HAP-1 (cell line): ENCODE measurements around the gene TRMT61A.

Experiments used
- DNase-seq, 2 experiments: peaks; one replicate each; pipeline ENCODE4 v3.0.0-alpha.2; 2016 to 2020; ENCODE audit warnings: low spot score in 2 of 2
- H3K27me3 ChIP-seq: fragments of 250-450 bp; sonication (Bioruptor Pico); 2 replicates; pipeline ENCODE4 v1.5.1; 2020; ENCODE audit warnings: low read depth, mild to moderate bottlenecking, moderate library complexity
- H3K36me3 ChIP-seq: fragments of 250-450 bp; sonication (Bioruptor Pico); replicated peaks from 2 replicates; pipeline ENCODE4 v1.5.1; 2020; ENCODE audit warnings: mild to moderate bottlenecking
- H3K4me1 ChIP-seq: fragments of 250-450 bp; sonication (Bioruptor Pico); 2 replicates; pipeline ENCODE4 v1.5.1; 2020; ENCODE audit warnings: mild to moderate bottlenecking
- H3K4me3 ChIP-seq: fragments of 250-450 bp; sonication (Bioruptor Pico); 2 replicates; pipeline ENCODE4 v1.5.1; 2020; ENCODE audit warnings: mild to moderate bottlenecking, moderate library complexity
- H3K9me3 ChIP-seq: fragments of 250-450 bp; sonication (Bioruptor Pico); 2 replicates; pipeline ENCODE4 v1.5.1; 2020; ENCODE audit warnings: mild to moderate bottlenecking, moderate library complexity
- in situ Hi-C: fragments of 300-500 bp; cut with MboI; formaldehyde crosslinking; loops from 3 replicates; pipeline ENCODE4 v1.14.3; 2020; ENCODE audit warnings: low sequenced_read_pairs, inconsistent platforms, mixed read lengths

The TRMT61A gene

DNA sequence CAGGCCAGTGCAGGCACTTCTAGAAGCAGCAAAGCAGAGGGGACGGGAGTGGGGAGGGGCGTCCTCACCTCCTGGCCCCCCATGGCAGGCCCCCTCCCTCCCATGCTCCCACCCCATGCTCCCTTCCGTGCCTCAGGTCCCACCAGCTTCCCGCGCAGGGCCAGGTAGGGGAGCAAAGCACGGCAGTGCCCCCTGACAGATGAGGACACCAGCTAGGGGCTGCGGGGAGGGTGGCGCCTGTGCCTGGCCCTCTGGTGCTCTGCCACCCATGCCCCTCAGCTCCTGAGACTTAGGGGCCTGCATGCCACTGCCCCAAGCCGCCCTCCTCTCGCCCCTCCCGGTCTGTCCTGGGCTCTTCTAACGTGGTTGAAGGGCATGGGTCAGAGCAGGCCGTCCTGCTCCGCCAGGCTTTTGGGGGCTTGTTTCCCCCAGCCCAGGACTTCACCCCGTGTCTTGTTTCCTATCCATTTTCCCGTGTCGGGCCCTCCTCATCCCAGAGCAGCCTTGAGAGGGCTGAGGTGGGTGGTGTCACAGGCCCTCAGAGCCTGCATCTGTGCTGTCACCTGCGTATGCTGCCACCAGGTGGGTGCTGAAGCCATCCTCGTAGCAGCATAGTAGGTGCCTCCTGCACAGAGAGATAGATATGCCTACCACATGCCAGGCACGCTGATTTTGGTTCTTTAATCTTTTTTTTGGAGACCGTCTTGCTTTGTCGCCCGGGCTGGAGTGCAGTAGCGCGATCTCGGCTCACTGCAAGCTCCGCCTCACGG is 10.2 kb downstream of the TRMT61A start:
- in situ Hi-C loops, result no loop called here
- Histone ChIP-seq H3K4me1 (peaks cover 16% of the 10 kb centered on the region), H3K36me3 (no peaks in the 10 kb centered on the region; the same call in none of the 2 replicates), H3K27me3 (no peaks in the 10 kb centered on the region), H3K9me3 (no peaks in the 10 kb centered on the region), H3K4me3 (no peak overlapping the region)
- DNase-seq, result no peak

DNA sequence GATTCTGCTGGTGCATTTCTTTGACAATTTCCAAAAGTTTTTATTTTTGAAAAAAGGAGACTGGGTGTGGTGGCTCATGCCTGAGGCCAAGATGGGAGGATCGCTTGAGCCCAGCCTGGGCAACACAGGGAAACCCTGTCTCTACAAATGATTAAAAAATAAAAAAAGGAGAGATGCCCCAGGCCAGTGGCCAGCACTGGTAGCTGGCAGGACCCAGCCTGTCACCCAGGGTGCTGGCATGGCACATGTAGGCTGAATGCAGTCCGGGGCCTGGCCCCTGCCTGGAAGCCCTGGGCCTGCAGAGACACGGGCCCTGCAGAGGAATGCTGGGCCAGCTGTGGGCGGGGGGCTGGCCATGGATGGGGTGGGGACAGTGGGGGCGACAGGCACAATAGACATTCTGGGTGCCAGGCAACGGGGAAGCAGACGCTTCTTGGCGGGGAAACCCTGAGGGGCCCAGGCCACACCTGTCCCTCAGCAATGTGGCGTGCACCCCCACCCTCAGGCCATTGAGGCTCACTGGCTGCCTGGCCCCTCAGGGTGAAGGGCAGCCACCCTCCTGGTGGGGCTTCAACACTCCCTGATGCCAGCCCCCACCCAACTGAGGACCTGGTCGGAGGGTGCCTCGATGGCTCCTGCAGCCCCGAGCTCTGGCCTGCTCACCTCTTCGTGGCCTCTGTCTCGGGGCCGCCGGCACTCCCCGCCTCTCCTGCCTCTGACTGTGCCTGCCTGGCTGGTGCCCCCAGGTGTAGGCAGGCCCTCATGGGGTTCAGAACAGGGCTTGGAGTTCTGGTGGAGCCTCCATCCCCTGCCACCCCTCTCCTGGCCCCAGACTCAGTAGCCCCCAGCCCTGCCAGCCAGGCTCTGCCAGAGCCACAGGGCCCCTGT is 12.1 kb downstream of the TRMT61A start:
- no peaks in the 10 kb centered on the region for H3K27me3 ChIP-seq
- no peak for DNase-seq
- H3K36me3 ChIP-seq, result no peaks in the 10 kb centered on the region
- no peak overlapping the region for H3K4me3 ChIP-seq
- peaks cover 16% of the 10 kb centered on the region for H3K4me1 ChIP-seq
- no peaks in the 10 kb centered on the region for H3K9me3 ChIP-seq
- in situ Hi-C loops, result no loop called here

DNA sequence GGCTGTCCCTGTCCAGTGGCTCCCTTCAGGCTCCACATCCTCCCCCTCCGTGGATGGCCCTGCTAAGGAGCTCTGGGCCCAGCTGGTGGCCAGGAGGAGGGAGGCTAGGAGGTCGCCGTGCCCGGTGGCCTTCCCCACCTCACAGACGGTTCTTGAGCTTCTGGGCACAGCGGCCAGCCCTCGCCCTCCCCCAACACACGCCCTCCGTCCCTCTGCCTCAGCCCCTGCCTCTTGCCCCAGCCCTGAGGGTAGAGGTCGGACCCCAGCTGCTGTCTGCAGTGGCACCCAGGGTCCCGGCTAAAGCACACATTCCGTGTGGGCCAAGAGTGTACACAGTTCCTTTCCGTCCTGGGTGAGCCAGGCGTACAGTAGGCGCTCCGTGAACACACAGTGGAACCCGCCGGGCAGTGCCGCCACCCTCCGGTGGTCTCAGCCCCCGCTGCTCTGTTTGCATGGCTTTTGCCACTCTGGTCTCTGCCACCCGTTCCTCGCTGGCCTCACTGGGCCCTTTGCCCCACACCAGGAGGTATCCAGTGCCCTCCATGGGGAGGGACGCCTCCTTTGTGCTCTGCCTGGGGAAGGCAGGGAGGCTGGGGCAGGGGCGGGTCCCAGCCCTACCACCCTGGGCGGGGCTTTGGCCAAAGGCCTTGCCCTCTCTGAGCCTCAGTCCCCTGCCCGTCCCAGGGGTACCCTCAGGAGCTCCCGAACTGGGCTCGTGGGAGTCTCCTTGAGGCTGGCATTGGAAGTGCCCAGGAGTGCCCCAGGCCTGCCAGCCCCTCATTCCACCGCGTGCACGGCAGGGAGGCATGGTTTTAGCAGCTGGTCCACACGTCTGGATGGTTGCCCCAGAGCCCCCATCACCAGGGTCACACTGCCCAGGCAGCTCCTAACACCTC is 13.0 kb downstream of the TRMT61A start:
- Histone ChIP-seq H3K36me3 (no peaks in the 10 kb centered on the region), H3K4me1 (peaks cover 16% of the 10 kb centered on the region), H3K9me3 (no peaks in the 10 kb centered on the region), H3K27me3 (no peaks in the 10 kb centered on the region), H3K4me3 (no peak overlapping the region)
- in situ Hi-C loops, result no loop called here
- DNase-seq, result no peak

DNA sequence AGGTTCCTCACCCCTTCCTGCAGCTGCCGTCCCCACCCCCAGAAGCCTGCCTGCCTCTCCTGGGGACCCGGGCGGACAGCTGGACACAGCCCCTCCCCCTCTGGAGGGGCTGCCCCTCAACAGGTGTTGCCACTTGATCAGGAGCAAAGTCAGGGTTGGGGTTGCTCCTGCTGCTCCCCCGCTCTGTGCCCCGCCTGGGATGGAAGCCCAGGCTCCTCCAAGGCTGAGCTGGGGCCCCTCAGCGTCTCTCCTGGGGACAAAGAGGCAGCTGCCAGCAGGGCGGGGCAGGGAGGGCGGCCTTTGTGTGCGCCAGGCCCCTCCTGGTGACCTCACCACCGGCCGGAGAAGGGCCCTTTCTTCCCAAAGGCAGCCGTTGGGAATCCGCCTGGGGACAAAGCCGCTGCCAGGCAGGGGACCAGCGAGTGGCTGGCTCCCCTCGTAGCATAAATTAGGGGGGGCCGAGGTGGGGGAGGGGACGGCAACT is 13.7 kb downstream of the TRMT61A start:
- H3K27me3 ChIP-seq, result no peaks in the 10 kb centered on the region
- no peaks in the 10 kb centered on the region for H3K9me3 ChIP-seq
- peak; percentile 70 to 88 for DNase-seq
- H3K36me3 ChIP-seq, result no peaks in the 10 kb centered on the region
- H3K4me3 ChIP-seq, result no peak overlapping the region
- peaks cover 16% of the 10 kb centered on the region for H3K4me1 ChIP-seq
- in situ Hi-C loops, result no loop called here

DNA sequence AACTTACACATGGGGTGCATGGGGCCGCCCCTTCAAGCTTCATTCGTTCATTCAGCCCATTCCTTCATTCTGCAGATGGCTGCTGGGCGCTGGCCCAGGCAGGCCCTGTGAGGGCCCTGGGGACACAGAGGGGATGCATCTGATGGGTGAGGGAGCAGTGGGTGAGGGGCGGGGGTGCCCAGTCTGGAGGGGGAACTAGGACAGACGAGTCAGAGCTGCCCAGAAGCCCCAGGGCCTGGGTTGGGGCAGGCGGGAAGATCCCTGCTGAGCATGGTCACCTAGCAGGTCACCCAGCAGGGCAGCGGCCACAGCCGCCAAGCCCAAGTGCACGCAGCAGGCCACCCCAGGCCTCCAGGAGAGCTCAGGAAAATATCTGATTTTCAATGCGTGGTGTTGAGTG is 14.1 kb downstream of the TRMT61A start:
- H3K27me3 ChIP-seq, result no peaks in the 10 kb centered on the region
- H3K4me3 ChIP-seq, result no peak overlapping the region
- H3K4me1 ChIP-seq, result peaks cover 16% of the 10 kb centered on the region
- no peaks in the 10 kb centered on the region for H3K9me3 ChIP-seq
- H3K36me3 ChIP-seq, result no peaks in the 10 kb centered on the region
- in situ Hi-C loops, result no loop called here
- DNase-seq, result no peak

DNA sequence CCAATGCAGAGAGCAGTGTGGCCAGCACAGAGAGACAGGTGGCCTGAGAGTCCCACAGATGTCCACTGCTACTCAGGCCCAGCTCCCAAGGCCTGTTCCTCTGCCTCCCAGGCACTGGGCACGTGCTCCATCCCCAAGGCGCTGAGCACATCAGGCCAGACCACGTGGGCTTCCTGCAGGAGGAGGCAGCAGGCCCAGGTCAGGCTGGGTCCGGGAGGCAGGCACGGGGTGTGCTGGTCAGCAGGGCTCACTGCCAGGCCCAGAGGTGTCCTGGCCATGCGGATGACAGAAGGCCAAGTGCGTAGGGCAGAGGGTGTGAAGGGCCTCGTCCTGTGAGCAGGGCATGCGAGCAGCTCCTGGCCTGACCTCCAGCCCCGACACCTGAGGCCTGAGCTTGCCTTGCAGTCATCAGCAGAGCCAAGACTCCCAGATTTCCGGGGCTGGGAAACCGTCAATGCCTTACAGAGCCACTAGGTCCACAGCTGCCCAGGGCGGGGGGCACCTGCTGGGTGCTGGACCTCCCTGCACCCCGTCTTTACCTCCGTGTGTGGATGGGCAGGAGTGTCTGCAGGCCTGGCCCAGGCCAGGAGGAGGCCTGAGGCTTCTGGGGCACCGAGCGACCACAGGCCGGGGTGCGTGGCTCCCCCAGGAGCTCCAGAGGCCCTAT is 14.9 kb downstream of the TRMT61A start:
- H3K4me1 ChIP-seq, result peaks cover 16% of the 10 kb centered on the region
- no peak for DNase-seq
- no peaks in the 10 kb centered on the region for H3K27me3 ChIP-seq
- H3K36me3 ChIP-seq, result no peaks in the 10 kb centered on the region
- no peaks in the 10 kb centered on the region for H3K9me3 ChIP-seq
- H3K4me3 ChIP-seq, result no peak overlapping the region
- in situ Hi-C loops, result no loop called here

DNA sequence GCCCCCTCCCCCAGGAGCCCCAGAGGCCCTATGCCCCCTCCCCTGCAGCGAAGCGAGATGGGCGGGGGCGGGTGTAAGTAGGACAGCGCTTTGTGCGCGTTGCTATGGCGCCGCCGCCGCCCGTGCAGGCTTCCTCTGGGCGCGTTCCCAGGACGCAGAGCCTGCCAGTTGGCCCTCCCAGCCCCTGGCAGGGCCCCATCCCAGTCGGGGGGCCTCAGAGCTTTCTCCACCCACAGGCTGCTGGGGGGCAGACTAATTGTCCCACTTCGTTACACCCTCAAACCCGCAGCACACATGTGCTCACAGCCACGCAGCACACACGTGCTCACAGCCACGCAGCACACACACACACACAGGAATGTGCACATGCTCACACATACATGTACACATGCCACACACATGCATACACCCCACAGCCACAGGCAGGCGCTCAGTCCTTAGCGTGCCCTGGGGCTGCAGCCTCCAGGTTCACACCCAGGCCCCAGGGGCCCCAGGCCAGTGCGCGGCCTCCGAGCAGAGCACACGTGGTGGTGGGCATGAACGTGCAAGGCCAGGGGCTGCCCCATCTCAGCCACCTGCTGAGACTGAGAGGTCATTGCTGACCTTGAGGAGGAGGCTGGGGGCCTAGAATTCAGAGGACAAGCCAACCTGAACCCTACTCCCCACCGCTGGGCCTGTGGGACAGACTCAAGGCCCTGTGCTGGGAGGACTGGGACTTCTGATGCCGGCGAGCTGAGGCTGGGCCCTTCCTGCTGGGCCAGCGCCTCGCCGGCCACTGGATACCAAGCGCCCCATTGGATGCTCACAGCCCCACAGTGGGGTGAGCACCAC is 15.6 kb downstream of the TRMT61A start:
- in situ Hi-C loops, result no loop called here
- H3K4me1 ChIP-seq, result peaks cover 16% of the 10 kb centered on the region
- no peak for DNase-seq
- H3K36me3 ChIP-seq, result no peaks in the 10 kb centered on the region
- H3K27me3 ChIP-seq, result no peaks in the 10 kb centered on the region
- no peaks in the 10 kb centered on the region for H3K9me3 ChIP-seq
- H3K4me3 ChIP-seq, result no peak overlapping the region

DNA sequence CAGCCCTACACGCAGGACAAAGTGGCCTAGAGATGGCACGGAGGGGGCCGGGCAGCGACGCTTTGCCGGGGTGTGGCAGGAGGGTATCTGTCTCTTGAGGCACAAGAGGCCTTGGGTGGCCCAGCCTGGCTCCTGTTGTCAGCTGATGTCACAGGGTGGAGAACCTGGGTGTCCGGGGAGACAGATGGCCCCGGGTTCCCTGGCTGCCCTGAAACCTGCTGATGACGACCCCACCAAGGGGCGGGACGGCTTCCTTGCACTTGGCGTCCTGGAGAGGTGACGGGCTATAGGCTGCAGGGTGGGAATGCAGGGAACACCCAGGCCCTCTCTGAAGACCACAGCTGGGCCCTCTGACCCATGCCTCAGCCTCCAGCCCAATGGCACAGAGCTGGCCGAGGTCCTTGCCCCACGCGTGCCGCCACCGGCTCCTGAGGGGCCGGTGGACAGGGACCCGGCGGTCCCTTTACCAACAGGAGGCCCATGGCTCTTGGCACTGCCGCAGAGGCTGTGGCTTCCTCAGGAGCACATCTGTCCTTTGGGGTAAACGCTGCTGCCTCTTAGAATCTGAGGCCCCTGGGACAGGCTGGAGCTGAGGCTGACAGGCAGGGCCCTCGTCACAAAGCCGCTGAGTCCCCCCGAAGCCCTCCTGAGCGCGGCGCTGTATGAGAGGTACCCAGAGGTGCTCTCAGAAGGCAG is 16.4 kb downstream of the TRMT61A start:
- H3K4me1 ChIP-seq, result peaks cover 16% of the 10 kb centered on the region
- DNase-seq, result no peak
- no peaks in the 10 kb centered on the region for H3K27me3 ChIP-seq
- H3K36me3 ChIP-seq, result no peaks in the 10 kb centered on the region
- in situ Hi-C loops, result no loop called here
- H3K4me3 ChIP-seq, result no peak overlapping the region
- no peaks in the 10 kb centered on the region for H3K9me3 ChIP-seq

DNA sequence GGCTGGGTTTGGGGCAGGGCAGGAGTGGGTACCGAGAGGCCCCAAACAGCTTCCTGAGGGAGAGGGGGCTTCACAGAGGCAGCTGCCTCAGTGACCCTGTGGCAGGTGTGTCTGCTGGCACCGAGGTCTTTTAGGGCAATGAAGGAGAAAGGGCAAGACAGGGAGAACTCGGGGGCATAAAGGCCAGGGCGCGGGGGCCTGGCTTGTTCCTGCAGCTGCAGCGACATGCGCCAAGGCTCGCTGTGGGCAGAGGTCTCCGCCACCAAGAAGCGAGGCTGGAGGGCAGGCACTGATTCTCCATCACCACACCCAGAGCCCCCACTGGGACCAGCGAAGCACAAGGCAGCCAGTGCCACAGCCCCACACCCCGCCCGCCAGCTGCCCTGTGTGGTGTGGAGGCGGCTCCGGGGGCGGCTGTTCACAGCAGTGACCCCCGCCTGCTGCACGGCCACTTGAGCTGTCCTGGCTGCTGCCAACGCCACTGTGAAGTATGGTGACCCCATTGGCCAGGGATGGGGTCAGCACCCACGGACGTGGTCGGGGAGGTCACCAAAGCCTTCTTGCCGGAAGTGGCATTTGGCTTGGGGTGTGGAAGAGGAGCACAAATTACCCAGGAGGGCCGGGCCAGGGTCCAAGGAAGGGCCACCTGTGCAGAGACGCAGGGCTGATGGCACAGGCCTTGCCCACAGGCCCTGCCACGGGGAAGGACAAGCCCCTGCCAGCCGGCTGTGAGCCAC is 17.1 kb downstream of the TRMT61A start:
- DNase-seq, result no peak
- in situ Hi-C loops, result no loop called here

DNA sequence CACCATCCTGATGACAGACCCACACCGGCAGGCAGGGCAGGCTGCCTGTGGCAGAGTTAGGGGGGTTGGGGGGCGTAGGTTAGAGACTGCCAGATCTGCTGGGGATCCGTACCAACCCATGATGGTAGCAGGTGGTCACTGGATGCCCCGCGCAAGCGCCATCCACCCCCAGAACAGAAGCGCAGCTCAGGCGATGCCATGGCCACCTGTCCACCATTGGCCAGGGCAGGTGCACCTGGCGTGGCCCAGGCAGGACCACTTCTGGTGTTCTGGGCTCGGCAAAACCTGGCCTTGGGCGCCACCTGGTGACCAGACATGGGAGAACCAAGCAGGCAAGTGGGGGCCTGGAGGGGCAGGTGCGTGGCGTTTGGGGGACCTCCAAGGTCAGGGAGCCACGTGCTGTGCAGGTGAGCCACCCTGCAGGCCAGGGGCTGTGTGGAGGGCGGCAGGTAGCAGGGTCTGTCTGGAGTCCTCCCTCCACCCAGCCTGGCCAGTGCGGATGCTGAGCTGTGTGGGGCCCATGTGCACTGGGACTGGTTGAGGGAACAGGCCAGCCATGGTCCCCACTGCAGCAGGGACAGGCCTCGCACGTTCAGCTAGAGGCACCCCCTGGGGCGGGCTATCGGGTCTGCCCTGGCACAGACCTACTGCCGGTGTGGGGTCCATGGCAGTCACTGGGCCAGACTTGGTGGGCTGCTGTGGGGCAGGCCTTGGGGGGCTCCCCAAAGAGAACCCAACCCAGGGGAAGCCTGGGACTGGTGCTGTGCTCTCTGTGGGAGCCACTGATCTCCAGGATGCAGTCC is 17.9 kb downstream of the TRMT61A start:
- peaks cover 13% of the 10 kb centered on the region for H3K4me1 ChIP-seq

More for the DNA sequence above, 17.1 kb downstream of the TRMT61A start:
- H3K4me1 ChIP-seq, result peaks cover 13% of the 10 kb centered on the region
- H3K36me3 ChIP-seq, result no peaks in the 10 kb centered on the region
- no peaks in the 10 kb centered on the region for H3K27me3 ChIP-seq
- no peaks in the 10 kb centered on the region for H3K9me3 ChIP-seq
- H3K4me3 ChIP-seq, result no peak overlapping the region

DNA sequence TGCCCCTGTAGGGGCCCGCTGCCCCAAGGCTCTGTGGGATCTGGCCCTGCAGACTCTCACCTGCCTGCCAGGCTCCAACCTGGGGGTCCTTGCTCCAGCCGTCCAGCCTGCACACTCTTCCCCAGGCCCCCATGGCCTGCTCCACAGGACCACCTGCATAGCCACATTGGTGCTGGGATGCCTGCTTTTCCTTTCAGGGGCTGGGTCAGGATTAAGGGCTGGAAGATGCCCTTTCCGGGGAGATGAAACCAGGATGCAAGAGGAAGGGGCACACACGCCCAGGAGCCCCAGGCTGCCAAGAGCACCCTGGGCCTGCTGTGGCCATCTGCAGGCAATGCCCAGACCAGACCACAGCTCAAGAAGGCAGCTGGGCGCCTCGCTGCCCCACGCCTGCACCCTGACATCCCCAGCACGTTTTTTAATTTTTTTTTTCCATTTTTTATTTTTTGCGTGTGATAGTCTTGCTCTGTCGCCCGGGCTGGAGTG is 18.5 kb downstream of the TRMT61A start:
- peaks cover 9% of the 10 kb centered on the region for H3K4me1 ChIP-seq
- no peak overlapping the region for H3K4me3 ChIP-seq
- in situ Hi-C loops, result no loop called here
- no peak for DNase-seq
- H3K9me3 ChIP-seq, result no peaks in the 10 kb centered on the region
- no peaks in the 10 kb centered on the region for H3K27me3 ChIP-seq
- H3K36me3 ChIP-seq, result no peaks in the 10 kb centered on the region

More for the DNA sequence above, 17.9 kb downstream of the TRMT61A start:
- no peaks in the 10 kb centered on the region for H3K36me3 ChIP-seq
- no peaks in the 10 kb centered on the region for H3K27me3 ChIP-seq
- in situ Hi-C loops, result no loop called here
- peak in 1 of 2 experiments; percentile 86 for DNase-seq
- no peaks in the 10 kb centered on the region for H3K9me3 ChIP-seq
- no peak overlapping the region for H3K4me3 ChIP-seq
